Pancreas (tissue), 10 donors: ENCODE results near the gene DPH5. TPM values are rescaled to one million over a fixed set of nuclear protein-coding genes. Genes with fewer than 3 reads are reported as not detected.

Experiments
- ATAC-seq, 4 donors: fragments of 200-7000 bp; cut with Tn5 transposase; one replicate each; pipeline versions ENCODE4 v1.8.0 to v1.9.1; 2020; ENCODE audit warnings: mild to moderate bottlenecking in 4 of 4, moderate library complexity in 4 of 4
- DNase-seq, 6 donors: peaks; one replicate each; pipeline ENCODE4 v3.0.0-alpha.2; 2020
- FAIRE-seq: peaks from 2 replicates; lab custom pipeline; 2012; peaks lifted over from hg19 to GRCh38; lab: Jason Lieb, UNC
- H3K27ac ChIP-seq, 4 donors: fragments of 200-600 bp; sonication (generic); 1 replicate in 3 of 4; 2 replicates in 1 of 4; pipeline versions ENCODE4 v1.5.0 to v1.8.0; 2020
- H3K27me3 ChIP-seq, 4 donors: fragments of 200-600 bp; one replicate each; pipeline ENCODE4 v1.8.0; 2021
- H3K36me3 ChIP-seq, 3 donors: fragments of 200-600 bp; sonication (generic) in 1 of 3; one replicate each; pipeline versions ENCODE4 v1.5.0 to v1.8.0; 2020 to 2021
- H3K4me1 ChIP-seq, 3 donors: fragments of 200-600 bp; one replicate each; pipeline ENCODE4 v1.8.0; 2021
- H3K4me3 ChIP-seq, 4 donors: fragments of 200-600 bp; sonication (generic) in 2 of 4; one replicate each; pipeline versions ENCODE4 v1.5.0 to v1.8.0; 2020 to 2021
- H3K9me3 ChIP-seq, 4 donors: fragments of 200-600 bp; one replicate each; pipeline ENCODE4 v1.8.0; 2021
- WGBS, 2 donors: extraction: QIAGEN DNeasy Blood & Tissue Kit; methylation state at CpG; one replicate each; pipeline ENCODE4 v1.1.7; 2013; 5-methylcytosine and 5-hydroxymethylcytosine counted together
- intact Hi-C, 3 donors: fragments of 100-400 bp; cut with DNase I; formaldehyde crosslinking; loops; one replicate each; pipeline versions ENCODE4 v1.11.1 to v1.14.2; 2022
- polyA plus RNA-seq, 2 donors: library from polyadenylated mRNA; stranded (reverse); fragments of 200-250 nt; gene quantifications; one replicate each; pipeline ENCODE4 v1.2.3, GENCODE V29; 2013
- total RNA-seq, 6 donors: library from RNA; stranded (reverse); fragmentation: NEBNext Ultra II Directional in 4 of 6; extraction: Animal tissue kit (Norgen Biotek cat#: 25700) in 4 of 6; gene quantifications; one replicate each; pipeline versions ENCODE4 v1.2.1 to v1.2.4, GENCODE V29; 2021 to 2023
- TF ChIP-seq, protein P1 (sequence below), 4 donors: fragments of 200-600 bp; sonication (generic) in 3 of 4; IDR thresholded peaks; one replicate each; pipeline versions ENCODE4 v1.5.0 to v1.8.0; 2021; ENCODE audit warnings: antibody characterized with exemption in 4 of 4
- donor health status: healthy with polysubstance abuse.
- donor health status: DM: no; HTN: no; CAD: no; lungs with moderate emphysema.
- donor health status: DM: no; HTN: no; CAD: no.
- donor health status: control.
- donor health status: control.
- donor health status: Bipolar disorder and iron deficiency.
- donor health status: DM: yes; HTN: yes; CAD: no.
- donor health status: DM: no; HTN: no; CAD: no.
- donor health status: DM: no; HTN: no; CAD: no.
- donor health status: DM: yes; HTN: yes; CAD: no.

DPH5 gene
- total and polyA plus RNA-seq, 8 donors: 17.5 to 29.5 (median 24.4) TPM

- DNase-seq (no peak), FAIRE-seq (no peak), ATAC-seq (no peak)
- H3K36me3 ChIP-seq: no peaks in the 10 kb centered on the region
- 82 to 88% methylated on average over 2 of the region's 2 CpGs for WGBS, 2 donors
- intact Hi-C loops: no loop called here
- no peak overlapping the region for H3K4me3 ChIP-seq
- H3K9me3 ChIP-seq: no peaks in the 10 kb centered on the region
- TF ChIP-seq, protein P1, sequence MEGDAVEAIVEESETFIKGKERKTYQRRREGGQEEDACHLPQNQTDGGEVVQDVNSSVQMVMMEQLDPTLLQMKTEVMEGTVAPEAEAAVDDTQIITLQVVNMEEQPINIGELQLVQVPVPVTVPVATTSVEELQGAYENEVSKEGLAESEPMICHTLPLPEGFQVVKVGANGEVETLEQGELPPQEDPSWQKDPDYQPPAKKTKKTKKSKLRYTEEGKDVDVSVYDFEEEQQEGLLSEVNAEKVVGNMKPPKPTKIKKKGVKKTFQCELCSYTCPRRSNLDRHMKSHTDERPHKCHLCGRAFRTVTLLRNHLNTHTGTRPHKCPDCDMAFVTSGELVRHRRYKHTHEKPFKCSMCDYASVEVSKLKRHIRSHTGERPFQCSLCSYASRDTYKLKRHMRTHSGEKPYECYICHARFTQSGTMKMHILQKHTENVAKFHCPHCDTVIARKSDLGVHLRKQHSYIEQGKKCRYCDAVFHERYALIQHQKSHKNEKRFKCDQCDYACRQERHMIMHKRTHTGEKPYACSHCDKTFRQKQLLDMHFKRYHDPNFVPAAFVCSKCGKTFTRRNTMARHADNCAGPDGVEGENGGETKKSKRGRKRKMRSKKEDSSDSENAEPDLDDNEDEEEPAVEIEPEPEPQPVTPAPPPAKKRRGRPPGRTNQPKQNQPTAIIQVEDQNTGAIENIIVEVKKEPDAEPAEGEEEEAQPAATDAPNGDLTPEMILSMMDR (IDR thresholded peaks at IDR 0.05): no peak
- H3K27ac ChIP-seq: no peak overlapping the region
- peaks cover 0 to 14% (median 8%) of the 10 kb centered on the region in 3 donors for H3K4me1 ChIP-seq
- H3K27me3 ChIP-seq: no peaks in the 10 kb centered on the region
Observed at GRCh38 chr1:101028466-101028865, 2.9 kb upstream of the DPH5 start.

DNA sequence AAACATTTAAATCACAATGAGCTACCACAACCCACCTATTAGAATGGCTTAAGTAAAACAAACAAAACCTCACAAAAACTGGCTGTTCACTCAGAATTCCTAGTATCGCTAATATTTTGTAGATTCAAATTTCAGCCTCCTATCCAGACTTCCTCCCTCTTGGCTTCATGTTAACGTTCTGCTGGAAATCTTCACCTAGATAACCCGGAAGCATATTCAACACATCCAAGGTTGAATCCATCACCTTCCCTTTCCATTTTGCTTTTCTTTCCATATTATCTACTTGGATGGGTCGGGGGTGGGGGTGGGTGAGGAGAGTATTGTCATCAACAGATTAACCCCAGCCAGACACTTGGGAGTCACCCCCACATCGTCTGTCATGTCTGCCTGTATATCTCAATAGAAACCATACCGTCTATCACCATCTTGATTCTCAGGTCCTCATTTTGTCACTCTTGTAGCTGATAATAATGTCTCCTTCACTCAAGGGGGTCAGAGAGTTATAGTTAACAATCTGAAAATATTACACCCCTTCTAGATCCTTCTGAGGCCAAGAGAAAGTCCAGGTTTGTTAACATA, 1.7 kb upstream of the DPH5 start:
- H3K36me3 ChIP-seq: no peaks in the 10 kb centered on the region
- 81 to 95% methylated on average over 6 of the region's 6 CpGs for WGBS, 2 donors
- H3K4me3 ChIP-seq: peak overlapping the region in 1 of 4 donors; percentile 79
- no peak overlapping the region for H3K27ac ChIP-seq
- peaks cover 0 to 14% (median 8%) of the 10 kb centered on the region in 3 donors for H3K4me1 ChIP-seq
- FAIRE-seq (no peak), ATAC-seq (no peak), DNase-seq (no peak)
- intact Hi-C loops: no loop called here
- no peaks in the 10 kb centered on the region for H3K9me3 ChIP-seq
- TF ChIP-seq, protein P1 (IDR thresholded peaks at IDR 0.05): no peak
- H3K27me3 ChIP-seq: no peaks in the 10 kb centered on the region

DNA sequence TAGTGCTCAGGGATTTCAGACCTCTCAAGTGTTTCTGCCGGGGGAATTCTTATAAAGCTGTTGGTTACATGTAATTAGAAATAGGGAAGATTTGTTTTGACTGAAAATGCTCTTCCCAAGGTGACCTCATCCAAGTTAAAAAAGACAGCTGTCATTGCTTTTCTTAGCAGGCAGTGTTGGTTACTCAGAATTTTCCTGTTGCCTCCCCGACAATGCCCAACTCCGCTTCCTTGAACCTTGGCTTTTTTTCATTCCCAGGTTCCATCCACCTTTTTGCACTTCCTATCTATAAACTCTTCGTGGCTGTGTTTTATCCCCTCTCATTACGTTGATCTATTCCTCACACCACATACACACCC, 825 bp upstream of the DPH5 start:
- no peaks in the 10 kb centered on the region for H3K27me3 ChIP-seq
- DNase-seq: no peak
- ATAC-seq: no peak
- H3K36me3 ChIP-seq: no peaks in the 10 kb centered on the region
- intact Hi-C loops: no loop called here
- 27 to 32% methylated on average over 5 of the region's 5 CpGs for WGBS, 2 donors
- FAIRE-seq: no peak
- H3K4me1 ChIP-seq: peaks cover 0 to 14% (median 8%) of the 10 kb centered on the region in 3 donors
- H3K27ac ChIP-seq: peak overlapping the region in 1 of 4 donors; percentile 76
- peak overlapping the region; percentile 35 to 79 (median 57) for H3K4me3 ChIP-seq
- TF ChIP-seq, protein P1 (IDR thresholded peaks at IDR 0.05): no peak
- H3K9me3 ChIP-seq: no peaks in the 10 kb centered on the region

- intact Hi-C loops: no loop called here
Observed at GRCh38 chr1:101025283-101025656, 314 bp downstream of the DPH5 start.

GRCh38 chr1:101022294-101022693, 3.3 kb downstream of the DPH5 start:
- peaks cover 0 to 3% (median 0%) of the 10 kb centered on the region in 3 donors for H3K36me3 ChIP-seq
- WGBS, 2 donors: 86 to 92% methylated on average over 3 of the region's 3 CpGs
- intact Hi-C loops: no loop called here
- H3K9me3 ChIP-seq: no peaks in the 10 kb centered on the region
- H3K27ac ChIP-seq: no peak overlapping the region
- no peaks in the 10 kb centered on the region for H3K27me3 ChIP-seq
- FAIRE-seq: no peak
- DNase-seq: no peak
- no peak for ATAC-seq
- TF ChIP-seq, protein P1 (IDR thresholded peaks at IDR 0.05): no peak
- H3K4me3 ChIP-seq: no peak overlapping the region
- peaks cover 0 to 11% (median 8%) of the 10 kb centered on the region in 3 donors for H3K4me1 ChIP-seq

More at GRCh38 chr1:101025283-101025656, 314 bp downstream of the DPH5 start:
- no peaks in the 10 kb centered on the region for H3K9me3 ChIP-seq
- H3K36me3 ChIP-seq: peaks cover 0 to 3% (median 0%) of the 10 kb centered on the region in 3 donors
- peak overlapping the region; percentile 35 to 79 (median 57) for H3K4me3 ChIP-seq
- peaks cover 0 to 14% (median 8%) of the 10 kb centered on the region in 3 donors for H3K4me1 ChIP-seq
- TF ChIP-seq, protein P1 (IDR thresholded peaks at IDR 0.05): no peak
- FAIRE-seq: no peak
- WGBS, 2 donors: 0 to 1% methylated on average over 9 of the region's 9 CpGs
- DNase-seq: peak in 1 of 6 donors; percentile 4
- peak; percentile 37 to 68 (median 55) for ATAC-seq
- H3K27me3 ChIP-seq: no peaks in the 10 kb centered on the region
- peak overlapping the region; percentile 6 to 76 (median 61) for H3K27ac ChIP-seq
